ENCODE data around the gene CXCL8. TPM values are rescaled to one million over a fixed set of nuclear protein-coding genes. Genes with fewer than 3 reads are reported as not detected.

CXCL8 gene
- total RNA-seq, 1 donor from 2014 or later: 3.3 TPM

GRCh38 chr4:73735231-73735630, 5.1 kb upstream of the CXCL8 start:
- Mint-ChIP-seq H3K9me3 (peaks cover 7% of the 10 kb centered on the region), H3K4me1 (ENCODE audit: unreplicated experiment) (peaks cover 7% of the 10 kb centered on the region), H3K27me3 (peaks cover 10% of the 10 kb centered on the region), H3K36me3 (no peaks in the 10 kb centered on the region), H3K27ac (no peak overlapping the region), H3K4me3 (no peak overlapping the region)
- DNase-seq (ENCODE audit: extremely low spot score, unreplicated experiment): no peak
- TF ChIP-seq CTCF (conservative IDR thresholded peaks at IDR 0.05): no peak

GRCh38 chr4:73741031-73741749, 821 bp downstream of the CXCL8 start:
- Mint-ChIP-seq H3K9me3 (peaks cover 7% of the 10 kb centered on the region), H3K36me3 (no peaks in the 10 kb centered on the region), H3K4me3 (no peak overlapping the region), H3K27me3 (peaks cover 5% of the 10 kb centered on the region), H3K27ac (no peak overlapping the region), H3K4me1 (ENCODE audit: unreplicated experiment) (no peaks in the 10 kb centered on the region)
- no peak for TF ChIP-seq CTCF (conservative IDR thresholded peaks at IDR 0.05)
- no peak for DNase-seq (ENCODE audit: extremely low spot score, unreplicated experiment)

GRCh38 chr4:73741750-73742489, 1.6 kb downstream of the CXCL8 start:
- Mint-ChIP-seq H3K36me3 (no peaks in the 10 kb centered on the region), H3K9me3 (peaks cover 7% of the 10 kb centered on the region), H3K27ac (no peak overlapping the region), H3K4me3 (no peak overlapping the region), H3K27me3 (peaks cover 9% of the 10 kb centered on the region), H3K4me1 (ENCODE audit: unreplicated experiment) (no peaks in the 10 kb centered on the region)
- DNase-seq (ENCODE audit: extremely low spot score, unreplicated experiment): no peak
- TF ChIP-seq CTCF (conservative IDR thresholded peaks at IDR 0.05): no peak

GRCh38 chr4:73742490-73743160, 2.3 kb downstream of the CXCL8 start:
- H3K9me3 Mint-ChIP-seq: peaks cover 6% of the 10 kb centered on the region
- no peaks in the 10 kb centered on the region for H3K36me3 Mint-ChIP-seq
- H3K4me1 Mint-ChIP-seq (ENCODE audit: unreplicated experiment): no peaks in the 10 kb centered on the region
- no peak for TF ChIP-seq CTCF (conservative IDR thresholded peaks at IDR 0.05)
- no peak for DNase-seq (ENCODE audit: extremely low spot score, unreplicated experiment)
- no peak overlapping the region for H3K4me3 Mint-ChIP-seq
- H3K27me3 Mint-ChIP-seq: peaks cover 10% of the 10 kb centered on the region
- no peak overlapping the region for H3K27ac Mint-ChIP-seq

GRCh38 chr4:73743281-73743680, 2.9 kb downstream of the CXCL8 start:
- Mint-ChIP-seq H3K4me3 (no peak overlapping the region), H3K9me3 (no peaks in the 10 kb centered on the region), H3K27me3 (peaks cover 12% of the 10 kb centered on the region), H3K36me3 (no peaks in the 10 kb centered on the region), H3K4me1 (ENCODE audit: unreplicated experiment) (no peaks in the 10 kb centered on the region), H3K27ac (no peak overlapping the region)
- TF ChIP-seq CTCF (conservative IDR thresholded peaks at IDR 0.05): no peak
- no peak for DNase-seq (ENCODE audit: extremely low spot score, unreplicated experiment)
